NCI-H510A (cell line): ENCODE results near the gene SLC9A9.

Experiments
- DNase-seq: peaks from one replicate; lab custom pipeline; 2025; lab: John Stamatoyannopoulos, UW

Gene SLC9A9

GRCh38 chr3:143648218-143648617, 200.1 kb downstream of the SLC9A9 start:
- DNase-seq: no peak

- DNase-seq: peak; percentile 49
Observed at GRCh38 chr3:143644370-143645089, 203.7 kb downstream of the SLC9A9 start.

GRCh38 chr3:143643905-143644304, 204.4 kb downstream of the SLC9A9 start:
- no peak for DNase-seq

GRCh38 chr3:143640774-143641173, 207.5 kb downstream of the SLC9A9 start:
- DNase-seq: no peak

GRCh38 chr3:143637133-143637532, 211.1 kb downstream of the SLC9A9 start:
- no peak for DNase-seq

GRCh38 chr3:143634991-143635390, 213.3 kb downstream of the SLC9A9 start:
- no peak for DNase-seq

- DNase-seq: no peak
Observed at GRCh38 chr3:143634427-143634826, 213.8 kb downstream of the SLC9A9 start.

GRCh38 chr3:143633816-143634215, 214.5 kb downstream of the SLC9A9 start:
- DNase-seq: no peak

- DNase-seq: no peak
Observed at GRCh38 chr3:143629726-143630125, 218.5 kb downstream of the SLC9A9 start.

GRCh38 chr3:143628971-143629370, 219.3 kb downstream of the SLC9A9 start:
- DNase-seq: no peak

GRCh38 chr3:143627336-143627735, 220.9 kb downstream of the SLC9A9 start:
- no peak for DNase-seq

- DNase-seq: no peak
Observed at GRCh38 chr3:143619231-143619630, 229.0 kb downstream of the SLC9A9 start.

GRCh38 chr3:143617050-143617449, 231.2 kb downstream of the SLC9A9 start:
- no peak for DNase-seq

GRCh38 chr3:143613226-143613625, 235.0 kb downstream of the SLC9A9 start:
- no peak for DNase-seq

GRCh38 chr3:143612541-143612940, 235.7 kb downstream of the SLC9A9 start:
- no peak for DNase-seq

GRCh38 chr3:143608966-143609365, 239.3 kb downstream of the SLC9A9 start:
- no peak for DNase-seq

GRCh38 chr3:143605233-143605950, 242.9 kb downstream of the SLC9A9 start:
- no peak for DNase-seq

- no peak for DNase-seq
Observed at GRCh38 chr3:143604402-143605185, 243.7 kb downstream of the SLC9A9 start.

- no peak for DNase-seq
Observed at GRCh38 chr3:143603774-143604173, 244.5 kb downstream of the SLC9A9 start.

- no peak for DNase-seq
Observed at GRCh38 chr3:143601723-143602484, 246.4 kb downstream of the SLC9A9 start.

- DNase-seq: no peak
Observed at GRCh38 chr3:143600756-143601718, 247.2 kb downstream of the SLC9A9 start.
